GM12874 (cell line): Measurements from ENCODE around the gene IRF9.

Experiments used
- TF ChIP-seq, protein P1 (sequence below): IDR thresholded peaks from 2 replicates; pipeline ENCODE4 v1.5.1; 2011; ENCODE audit warnings: low read depth, mild to moderate bottlenecking, control low read depth, low read length, moderate library complexity; ENCODE audit not compliant: insufficient read depth

The IRF9 gene

DNA sequence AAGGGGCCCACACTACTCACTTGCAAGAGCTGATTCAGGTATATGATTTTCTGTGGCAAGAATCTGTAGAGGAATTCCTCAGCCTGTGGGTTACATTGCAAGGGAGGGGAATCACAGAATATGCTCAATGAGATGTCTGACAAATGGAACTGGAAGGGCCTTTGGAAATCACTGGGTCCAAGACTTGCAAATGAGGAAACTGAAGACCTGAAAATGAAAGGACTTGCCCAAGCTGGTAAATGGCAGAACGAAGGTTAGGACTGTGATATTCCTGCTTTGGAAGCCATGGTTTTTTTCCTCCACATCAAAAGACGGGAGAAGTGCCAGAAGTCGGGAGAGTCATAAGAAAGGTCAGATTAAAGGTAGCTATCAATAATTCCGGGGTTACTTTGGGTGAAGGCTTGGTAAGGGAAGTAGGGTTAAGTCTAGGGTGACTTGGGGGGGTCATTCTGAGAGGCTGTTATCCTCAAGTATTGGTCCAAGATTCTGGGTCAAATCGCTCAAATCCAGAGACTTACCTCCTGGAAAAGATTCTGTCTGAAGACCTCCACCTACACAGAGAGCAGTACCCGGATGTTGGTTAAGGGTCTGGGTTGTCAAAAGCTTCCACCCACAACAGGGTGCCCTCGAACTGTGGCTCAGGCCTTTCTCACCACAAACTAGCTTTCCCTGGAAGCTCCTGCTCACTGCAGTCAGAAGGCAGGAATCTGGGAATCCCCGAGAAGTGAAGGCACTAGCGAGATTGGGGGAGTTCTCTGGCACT, 15.2 kb upstream of the IRF9 start:
- TF ChIP-seq, protein P1, sequence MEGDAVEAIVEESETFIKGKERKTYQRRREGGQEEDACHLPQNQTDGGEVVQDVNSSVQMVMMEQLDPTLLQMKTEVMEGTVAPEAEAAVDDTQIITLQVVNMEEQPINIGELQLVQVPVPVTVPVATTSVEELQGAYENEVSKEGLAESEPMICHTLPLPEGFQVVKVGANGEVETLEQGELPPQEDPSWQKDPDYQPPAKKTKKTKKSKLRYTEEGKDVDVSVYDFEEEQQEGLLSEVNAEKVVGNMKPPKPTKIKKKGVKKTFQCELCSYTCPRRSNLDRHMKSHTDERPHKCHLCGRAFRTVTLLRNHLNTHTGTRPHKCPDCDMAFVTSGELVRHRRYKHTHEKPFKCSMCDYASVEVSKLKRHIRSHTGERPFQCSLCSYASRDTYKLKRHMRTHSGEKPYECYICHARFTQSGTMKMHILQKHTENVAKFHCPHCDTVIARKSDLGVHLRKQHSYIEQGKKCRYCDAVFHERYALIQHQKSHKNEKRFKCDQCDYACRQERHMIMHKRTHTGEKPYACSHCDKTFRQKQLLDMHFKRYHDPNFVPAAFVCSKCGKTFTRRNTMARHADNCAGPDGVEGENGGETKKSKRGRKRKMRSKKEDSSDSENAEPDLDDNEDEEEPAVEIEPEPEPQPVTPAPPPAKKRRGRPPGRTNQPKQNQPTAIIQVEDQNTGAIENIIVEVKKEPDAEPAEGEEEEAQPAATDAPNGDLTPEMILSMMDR: no peak

DNA sequence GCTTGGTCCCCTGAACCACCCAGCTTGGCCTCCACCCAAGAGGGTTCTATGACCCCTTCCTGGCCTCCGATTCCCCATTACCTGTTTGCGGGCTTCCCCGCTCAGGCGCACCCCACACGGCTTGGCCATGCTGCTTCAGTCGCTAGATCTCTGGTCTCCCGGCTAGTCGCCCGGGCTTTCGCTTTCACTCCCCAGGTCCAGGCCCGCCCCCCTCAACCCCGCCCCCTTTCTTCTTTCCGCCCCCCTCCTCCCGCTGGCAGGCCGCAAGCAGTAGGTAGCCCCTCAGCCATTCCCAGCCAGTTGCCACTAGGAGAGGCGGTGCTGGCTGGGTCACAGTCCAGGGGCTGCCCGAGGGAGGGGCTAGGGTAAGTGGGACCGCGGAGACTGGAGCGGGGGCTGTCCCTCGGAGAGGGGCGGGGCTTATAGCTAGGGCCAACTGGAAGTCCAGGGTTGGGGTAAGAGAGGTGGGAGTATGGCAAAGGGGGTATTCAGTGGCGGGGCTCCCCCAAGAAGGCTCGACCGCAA, 14.6 kb upstream of the IRF9 start, which contains the start of gene PSME2:
TSS of gene PSME2 (minus strand) at position 158 of the 525 bp plus-strand sequence. CDS start at position 129, 29 bp downstream.
- TF ChIP-seq, protein P1: no peak

DNA sequence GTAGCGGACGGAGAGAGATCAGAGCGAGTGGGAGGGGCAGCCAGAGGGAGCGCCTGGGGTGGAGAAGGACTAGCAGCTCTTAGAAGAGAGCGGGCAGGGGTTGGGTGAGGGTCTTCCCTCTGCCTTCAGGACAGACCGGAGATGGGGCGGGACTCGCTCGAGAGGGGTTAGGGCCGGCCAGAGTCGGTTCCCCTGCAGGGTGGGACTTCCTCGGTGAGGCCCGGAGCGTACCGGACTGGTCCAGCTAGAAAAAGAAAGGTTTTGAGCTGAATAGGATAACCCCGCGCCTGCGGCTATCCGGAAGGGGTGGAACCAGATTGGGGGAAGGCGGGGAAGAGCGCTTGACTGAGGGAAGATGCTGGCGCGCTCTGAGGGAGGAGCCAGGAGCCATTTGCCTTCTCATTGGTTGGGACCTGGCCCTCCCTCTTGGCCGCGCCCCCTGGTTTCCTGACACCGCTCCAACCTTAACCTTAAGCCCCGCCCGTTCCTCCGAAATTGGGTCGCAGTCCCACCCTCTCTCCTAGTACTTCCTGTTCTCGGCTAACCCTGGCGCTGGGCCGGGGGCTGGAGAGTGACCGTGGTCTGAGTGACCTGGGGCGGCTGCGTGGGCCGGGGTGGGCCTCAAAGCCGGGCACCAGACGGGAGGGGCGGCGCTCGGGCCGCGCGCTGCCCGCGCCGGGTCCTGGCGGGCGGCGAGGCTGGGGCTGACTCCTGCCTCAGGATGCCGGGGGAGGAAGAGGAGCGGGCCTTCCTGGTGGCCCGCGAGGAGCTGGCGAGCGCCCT, 13.9 kb upstream of the IRF9 start, which contains the start of gene RNF31:
TSS of gene RNF31 (plus strand) at position 521 of the 783 bp plus-strand sequence. CDS start at position 722, 201 bp downstream.
- TF ChIP-seq, protein P1: no peak

DNA sequence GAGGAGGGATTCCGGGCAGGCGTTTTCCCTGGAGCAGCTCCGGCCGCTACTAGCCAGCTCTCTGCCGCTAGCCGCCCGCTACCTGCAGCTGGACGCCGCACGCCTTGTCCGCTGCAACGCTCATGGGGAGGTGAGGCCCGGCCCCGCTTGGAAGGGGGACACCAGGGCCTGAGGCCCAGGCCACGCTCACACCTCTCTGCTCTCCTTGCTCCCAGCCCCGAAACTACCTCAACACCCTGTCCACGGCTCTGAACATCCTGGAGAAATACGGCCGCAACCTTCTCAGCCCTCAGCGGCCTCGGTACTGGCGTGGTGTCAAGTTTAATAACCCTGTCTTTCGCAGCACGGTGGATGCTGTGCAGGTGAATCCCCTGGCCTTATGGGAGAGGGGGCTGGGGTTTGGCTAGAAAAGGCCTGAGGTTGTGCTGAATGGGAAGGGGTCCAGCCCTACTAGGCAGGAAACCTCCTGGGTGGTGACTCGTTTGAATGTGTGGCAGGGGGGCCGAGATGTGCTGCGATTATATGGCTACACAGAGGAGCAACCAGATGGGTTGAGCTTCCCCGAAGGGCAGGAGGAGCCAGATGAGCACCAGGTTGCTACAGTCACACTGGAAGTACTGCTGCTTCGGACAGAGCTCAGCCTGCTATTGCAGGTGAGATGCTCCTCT, 13.2 kb upstream of the IRF9 start:
- TF ChIP-seq, protein P1: no peak

DNA sequence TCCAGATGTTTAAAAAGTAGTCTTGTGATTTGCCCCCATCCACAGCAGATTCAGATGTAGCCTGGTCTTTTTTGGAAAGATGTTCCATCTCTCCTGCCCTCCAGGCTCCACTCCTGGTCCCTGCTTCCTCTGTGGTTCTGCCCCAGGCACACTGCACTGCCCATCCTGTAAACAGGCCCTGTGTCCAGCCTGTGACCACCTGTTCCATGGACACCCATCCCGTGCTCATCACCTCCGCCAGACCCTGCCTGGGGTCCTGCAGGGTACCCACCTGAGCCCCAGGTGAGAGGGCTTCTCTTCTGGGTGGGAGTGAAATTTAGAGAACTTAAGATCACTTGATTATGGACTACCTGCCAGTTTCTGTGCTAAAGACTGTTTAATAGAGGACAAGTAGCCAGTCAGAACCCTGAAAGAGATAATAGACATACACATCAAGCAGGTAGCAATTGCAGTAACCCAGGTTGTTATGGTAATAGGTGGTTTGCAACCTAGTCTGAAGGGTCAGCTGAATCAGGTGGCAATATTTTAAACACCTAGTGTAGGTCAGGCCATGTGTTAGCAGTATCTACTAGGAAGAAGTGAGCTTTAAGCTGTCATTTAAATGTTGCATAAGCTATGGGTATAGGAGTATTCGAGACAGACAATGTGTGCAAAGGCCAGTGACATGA, 11.6 kb upstream of the IRF9 start:
- TF ChIP-seq, protein P1: no peak

DNA sequence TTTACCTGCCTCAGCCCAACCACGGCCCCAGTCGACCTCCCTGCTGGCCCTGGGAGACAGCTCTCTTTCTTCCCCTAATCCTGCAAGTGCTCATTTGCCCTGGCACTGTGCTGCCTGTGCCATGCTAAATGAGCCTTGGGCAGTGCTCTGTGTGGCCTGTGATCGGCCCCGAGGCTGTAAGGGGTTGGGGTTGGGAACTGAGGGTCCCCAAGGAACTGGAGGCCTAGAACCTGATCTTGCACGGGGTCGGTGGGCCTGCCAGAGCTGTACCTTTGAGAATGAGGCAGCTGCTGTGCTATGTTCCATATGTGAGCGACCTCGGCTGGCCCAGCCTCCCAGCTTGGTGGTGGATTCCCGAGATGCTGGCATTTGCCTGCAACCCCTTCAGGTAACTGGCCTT, 11.0 kb upstream of the IRF9 start:
- TF ChIP-seq, protein P1: no peak
